Smooth muscle cell (in vitro differentiated cells): ENCODE measurements around the gene PCDH12. TPM values are rescaled to one million over a fixed set of nuclear protein-coding genes. Genes with fewer than 3 reads are reported as not detected.

Source experiments
- DNase-seq: peaks from one replicate; lab custom pipeline; 2025; ENCODE audit not compliant: unreplicated experiment; lab: John Stamatoyannopoulos, UW
- H2AFZ ChIP-seq: fragments of 200-600 bp; sonication (generic); 2 replicates; pipeline ENCODE4 v1.6.0; 2016; ENCODE audit warnings: antibody characterized with exemption, low read depth, mild to moderate bottlenecking
- H3F3A ChIP-seq: fragments of 200-600 bp; sonication (generic); 2 replicates; pipeline ENCODE4 v1.6.0; 2017; ENCODE audit warnings: antibody characterized with exemption, low read depth
- H3K27ac ChIP-seq: fragments of 200-600 bp; sonication (generic); 2 replicates; pipeline ENCODE4 v1.5.1; 2016; ENCODE audit warnings: low read depth, mild to moderate bottlenecking
- H3K27me3 ChIP-seq: fragments of 200-600 bp; sonication (generic); 2 replicates; pipeline ENCODE4 v1.6.1; 2016; ENCODE audit warnings: low read depth, mild to moderate bottlenecking
- H3K36me3 ChIP-seq: fragments of 200-600 bp; sonication (generic); 2 replicates; pipeline ENCODE4 v1.5.1; 2016; ENCODE audit warnings: low read depth
- H3K4me1 ChIP-seq: fragments of 200-600 bp; sonication (generic); 2 replicates; pipeline ENCODE4 v1.5.1; 2016; ENCODE audit warnings: low read depth
- H3K4me2 ChIP-seq: fragments of 200-600 bp; sonication (generic); 2 replicates; pipeline ENCODE4 v1.6.0; 2016; ENCODE audit warnings: mild to moderate bottlenecking
- H3K4me3 ChIP-seq: fragments of 200-600 bp; sonication (generic); 2 replicates; pipeline ENCODE4 v1.5.1; 2016; ENCODE audit warnings: mild to moderate bottlenecking
- H3K79me2 ChIP-seq: fragments of 200-600 bp; sonication (generic); 2 replicates; pipeline ENCODE4 v1.6.0; 2016; ENCODE audit warnings: low read depth, mild to moderate bottlenecking
- H3K9ac ChIP-seq: fragments of 200-600 bp; sonication (generic); 2 replicates; pipeline ENCODE4 v1.6.0; 2016; ENCODE audit warnings: low read depth
- H3K9me3 ChIP-seq: fragments of 200-600 bp; sonication (generic); replicated peaks from 2 replicates; pipeline ENCODE4 v1.5.1; 2016; ENCODE audit warnings: low read depth
- H4K20me1 ChIP-seq: fragments of 200-600 bp; sonication (generic); 2 replicates; pipeline ENCODE4 v1.6.0; 2016; ENCODE audit warnings: low read depth
- CTCF ChIP-seq: fragments of 200-600 bp; sonication (generic); IDR thresholded peaks from 2 replicates; pipeline ENCODE4 v1.5.1; 2017; ENCODE audit warnings: borderline replicate concordance, mild to moderate bottlenecking, antibody characterized with exemption; ENCODE audit not compliant: insufficient read depth, poor library complexity, severe bottlenecking
- WGBS: methylation state at CpG from one replicate; pipeline ENCODE4 v1.1.7; 2016; ENCODE audit warnings: low lambda C conversion rate; 5-methylcytosine and 5-hydroxymethylcytosine counted together
- polyA plus RNA-seq: library from polyadenylated mRNA; unstranded; fragments of >200 nt; fragmentation: Nextera tagmentation; extraction: Ambion mirVana; gene quantifications from 2 replicates; pipeline ENCODE4 v1.2.1, GENCODE V29; 2016
- total RNA-seq: library from RNA; depleted of rRNA; stranded (reverse); fragments of >200 nt; gene quantifications from 2 replicates; pipeline ENCODE4 v1.2.3, GENCODE V29; 2014

The PCDH12 gene
- total and polyA plus RNA-seq, 2 experiments from 2014 or later, result 0.21 TPM; not detected in 1

GRCh38 chr5:141992349-141992963, 34.5 kb upstream of the PCDH12 start:
- Histone ChIP-seq H3K27me3 (no peaks in the 10 kb centered on the region), H3K79me2 (peaks cover 5% of the 10 kb centered on the region), H3K9me3 (no peaks in the 10 kb centered on the region), H3K4me1 (no peaks in the 10 kb centered on the region), H4K20me1 (peaks cover 17% of the 10 kb centered on the region), H2AFZ (no peak overlapping the region), H3K4me3 (no peak overlapping the region), H3K36me3 (peaks cover 26% of the 10 kb centered on the region), H3K4me2 (no peak overlapping the region), H3F3A (peaks cover 9% of the 10 kb centered on the region), H3K9ac (no peak overlapping the region), H3K27ac (no peak overlapping the region)
- WGBS, result 42% methylated on average over 2 of the region's 2 CpGs
- no peak for DNase-seq
- TF ChIP-seq CTCF, result peak; percentile 86

GRCh38 chr5:141989720-141990119, 31.7 kb upstream of the PCDH12 start:
- Histone ChIP-seq H3K36me3 (peaks cover 30% of the 10 kb centered on the region), H3F3A (peaks cover 9% of the 10 kb centered on the region)
- 58% methylated on average over 1 of the region's 1 CpG for WGBS

GRCh38 chr5:141986072-141986471, 28.1 kb upstream of the PCDH12 start:
- H3K36me3 ChIP-seq, result peaks cover 43% of the 10 kb centered on the region
- no peak overlapping the region for H3K4me3 ChIP-seq
- H3K4me2 ChIP-seq, result no peak overlapping the region
- H3F3A ChIP-seq, result peaks cover 9% of the 10 kb centered on the region
- no peaks in the 10 kb centered on the region for H3K9me3 ChIP-seq
- no peak for DNase-seq
- no peak overlapping the region for H3K9ac ChIP-seq
- H3K27ac ChIP-seq, result no peak overlapping the region
- H4K20me1 ChIP-seq, result peaks cover 3% of the 10 kb centered on the region
- no peaks in the 10 kb centered on the region for H3K4me1 ChIP-seq
- no peak for TF ChIP-seq CTCF
- H2AFZ ChIP-seq, result no peak overlapping the region
- H3K79me2 ChIP-seq, result no peaks in the 10 kb centered on the region
- H3K27me3 ChIP-seq, result no peaks in the 10 kb centered on the region

More at GRCh38 chr5:141989720-141990119, 31.7 kb upstream of the PCDH12 start:
- Histone ChIP-seq H3K4me3 (no peak overlapping the region), H3K27me3 (no peaks in the 10 kb centered on the region), H3K79me2 (peaks cover 5% of the 10 kb centered on the region), H3K9me3 (no peaks in the 10 kb centered on the region), H3K4me2 (no peak overlapping the region), H3K4me1 (no peaks in the 10 kb centered on the region), H4K20me1 (peaks cover 20% of the 10 kb centered on the region), H2AFZ (no peak overlapping the region), H3K27ac (no peak overlapping the region), H3K9ac (no peak overlapping the region)
- no peak for DNase-seq
- TF ChIP-seq CTCF, result no peak

GRCh38 chr5:141982626-141983025, 24.6 kb upstream of the PCDH12 start:
- 82% methylated on average over 2 of the region's 2 CpGs for WGBS
- no peak for DNase-seq
- Histone ChIP-seq H2AFZ (no peak overlapping the region), H3K4me1 (no peaks in the 10 kb centered on the region), H3K4me3 (no peak overlapping the region), H3K36me3 (peaks cover 41% of the 10 kb centered on the region), H3K27ac (no peak overlapping the region), H3K27me3 (no peaks in the 10 kb centered on the region), H3K4me2 (no peak overlapping the region), H3F3A (no peaks in the 10 kb centered on the region), H3K79me2 (peaks cover 5% of the 10 kb centered on the region), H3K9ac (no peak overlapping the region), H3K9me3 (no peaks in the 10 kb centered on the region), H4K20me1 (peaks cover 15% of the 10 kb centered on the region)
- TF ChIP-seq CTCF, result no peak
